Measurements from ENCODE around the gene DEFB110. TPM values are rescaled to one million over a fixed set of nuclear protein-coding genes. Genes with fewer than 3 reads are reported as not detected.

DEFB110 gene
- total RNA-seq, 1 donor from 2014 or later, result not detected

Other genes with a start within 250 kb of the DEFB110 start
- gene PGK2, start 234.7 kb downstream of the DEFB110 start, total RNA-seq, result not detected
- not detected for gene CRISP1, start 155.5 kb downstream of the DEFB110 start, total RNA-seq
- gene DEFB114, start 57.8 kb downstream of the DEFB110 start, total RNA-seq, result not detected
- not detected for gene DEFB113, start 52.4 kb downstream of the DEFB110 start, total RNA-seq
- gene DEFB112, start 27.9 kb upstream of the DEFB110 start, total RNA-seq, result not detected

All from temporal lobe (tissue), 1 donor.